Astrocyte (in vitro differentiated cells and primary cell): ENCODE measurements around the gene CMTM8. TPM values are rescaled to one million over a fixed set of nuclear protein-coding genes. Genes with fewer than 3 reads are reported as not detected.

Experiments
- DNase-seq: peaks from one replicate; pipeline ENCODE4 v3.0.0-alpha.2; 2010; ENCODE audit warnings: low read depth
- FAIRE-seq: peaks from 2 replicates; lab custom pipeline; 2011; peaks lifted over from hg19 to GRCh38; lab: Jason Lieb, UNC
- H2AFZ ChIP-seq: 2 replicates; pipeline ENCODE4 v1.6.0; 2012; ENCODE audit warnings: low read depth, low read length, inconsistent platforms
- H3K27ac ChIP-seq: 2 replicates; pipeline ENCODE4 v1.5.1; 2011; ENCODE audit warnings: low read depth, low read length, inconsistent platforms
- H3K27me3 ChIP-seq: 2 replicates; pipeline ENCODE4 v1.6.0; 2011; ENCODE audit warnings: low read length, inconsistent platforms; ENCODE audit not compliant: insufficient read depth
- H3K36me3 ChIP-seq: 2 replicates; pipeline ENCODE4 v1.5.1; 2011; ENCODE audit warnings: low read length, inconsistent platforms; ENCODE audit not compliant: insufficient read depth
- H3K4me1 ChIP-seq: 2 replicates; pipeline ENCODE4 v1.5.1; 2011; ENCODE audit warnings: low read length, inconsistent platforms; ENCODE audit not compliant: insufficient read depth
- H3K4me2 ChIP-seq: 2 replicates; pipeline ENCODE4 v1.6.0; 2012; ENCODE audit warnings: low read length, inconsistent platforms
- H3K4me3 ChIP-seq: 2 replicates; pipeline ENCODE4 v1.5.1; 2011; ENCODE audit warnings: low read depth, mild to moderate bottlenecking, low read length, inconsistent platforms; ENCODE audit not compliant: insufficient read depth
- H3K79me2 ChIP-seq: 2 replicates; pipeline ENCODE4 v1.6.0; 2012; ENCODE audit warnings: mild to moderate bottlenecking, low read length, inconsistent platforms; ENCODE audit not compliant: insufficient read depth
- H3K9ac ChIP-seq: 2 replicates; pipeline ENCODE4 v1.6.0; 2012; ENCODE audit warnings: mild to moderate bottlenecking, low read length, inconsistent platforms
- H3K9me3 ChIP-seq: 2 replicates; pipeline ENCODE4 v1.5.1; 2012; ENCODE audit warnings: low read depth, mild to moderate bottlenecking, low read length, inconsistent platforms; ENCODE audit not compliant: insufficient read depth
- H4K20me1 ChIP-seq: 2 replicates; pipeline ENCODE4 v1.6.0; 2012; ENCODE audit warnings: low read length, inconsistent platforms; ENCODE audit not compliant: insufficient read depth
- H3K27ac Mint-ChIP-seq: one replicate; pipeline ENCODE4 v1.8.0; 2021; ENCODE audit warnings: mild to moderate bottlenecking, mixed read lengths; ENCODE audit not compliant: unreplicated experiment
- H3K27me3 Mint-ChIP-seq: one replicate; pipeline ENCODE4 v1.8.0; 2021; ENCODE audit warnings: low read depth, mixed read lengths; ENCODE audit not compliant: unreplicated experiment
- H3K36me3 Mint-ChIP-seq: one replicate; pipeline ENCODE4 v1.8.0; 2021; ENCODE audit warnings: low read depth, mixed read lengths; ENCODE audit not compliant: unreplicated experiment
- H3K4me1 Mint-ChIP-seq: one replicate; pipeline ENCODE4 v1.8.0; 2021; ENCODE audit warnings: low read depth, mixed read lengths; ENCODE audit not compliant: unreplicated experiment
- H3K4me3 Mint-ChIP-seq: one replicate; pipeline ENCODE4 v1.8.0; 2021; ENCODE audit warnings: mild to moderate bottlenecking, moderate library complexity, mixed read lengths; ENCODE audit not compliant: unreplicated experiment
- H3K9me3 Mint-ChIP-seq: one replicate; pipeline ENCODE4 v1.8.0; 2021; ENCODE audit warnings: mild to moderate bottlenecking, mixed read lengths; ENCODE audit not compliant: unreplicated experiment
- CTCF ChIP-seq: IDR thresholded peaks from 2 replicates; pipeline ENCODE4 v1.5.1; 2011; ENCODE audit warnings: low read depth, mild to moderate bottlenecking, inconsistent platforms, low read length, moderate library complexity; ENCODE audit not compliant: insufficient read depth
- EZH2 ChIP-seq: IDR thresholded peaks from 2 replicates; pipeline ENCODE4 v1.6.1; 2012; ENCODE audit warnings: mild to moderate bottlenecking, low read length, inconsistent platforms; ENCODE audit not compliant: insufficient read depth
- total RNA-seq: library from RNA; stranded (reverse); gene quantifications from 2 replicates; pipeline ENCODE4 v1.2.1, GENCODE V29; 2021

Gene CMTM8
- total RNA-seq, 1 donor from 2014 or later: 1.6 TPM

GRCh38 chr3:32281570-32282106 lies 43.2 kb downstream of the CMTM8 start:
- H3K4me1 ChIP-seq: no peaks in the 10 kb centered on the region
- no peak for TF ChIP-seq CTCF
- TF ChIP-seq EZH2: no peak
- no peaks in the 10 kb centered on the region for H3K36me3 ChIP-seq
- H3K4me3 ChIP-seq: no peak overlapping the region
- DNase-seq (no peak), FAIRE-seq (no peak)
- Mint-ChIP-seq H3K27ac (no peak overlapping the region), H3K4me1 (peaks cover 2% of the 10 kb centered on the region), H3K9me3 (no peaks in the 10 kb centered on the region), H3K27me3 (no peaks in the 10 kb centered on the region), H3K4me3 (no peak overlapping the region), H3K36me3 (no peaks in the 10 kb centered on the region)
- H3K9ac ChIP-seq: no peak overlapping the region
- H4K20me1 ChIP-seq: no peaks in the 10 kb centered on the region
- no peak overlapping the region for H2AFZ ChIP-seq
- no peaks in the 10 kb centered on the region for H3K27me3 ChIP-seq
- H3K9me3 ChIP-seq: no peaks in the 10 kb centered on the region
- no peak overlapping the region for H3K4me2 ChIP-seq
- no peaks in the 10 kb centered on the region for H3K79me2 ChIP-seq
- no peak overlapping the region for H3K27ac ChIP-seq

GRCh38 chr3:32282578-32283154 lies 44.2 kb downstream of the CMTM8 start:
- Histone ChIP-seq H2AFZ (no peak overlapping the region), H4K20me1 (no peaks in the 10 kb centered on the region), H3K4me1 (no peaks in the 10 kb centered on the region), H3K36me3 (no peaks in the 10 kb centered on the region), H3K9me3 (no peaks in the 10 kb centered on the region), H3K27me3 (no peaks in the 10 kb centered on the region), H3K4me2 (no peak overlapping the region), H3K27ac (no peak overlapping the region), H3K9ac (no peak overlapping the region), H3K79me2 (no peaks in the 10 kb centered on the region), H3K4me3 (no peak overlapping the region)
- FAIRE-seq (no peak), DNase-seq (no peak)
- Mint-ChIP-seq H3K4me1 (peaks cover 2% of the 10 kb centered on the region), H3K27me3 (no peaks in the 10 kb centered on the region), H3K27ac (no peak overlapping the region), H3K4me3 (no peak overlapping the region), H3K9me3 (no peaks in the 10 kb centered on the region), H3K36me3 (no peaks in the 10 kb centered on the region)
- TF ChIP-seq EZH2 (no peak), CTCF (no peak)

- Histone ChIP-seq H3K9me3 (no peaks in the 10 kb centered on the region), H2AFZ (peak overlapping the region; percentile 20), H3K4me2 (no peak overlapping the region), H3K27ac (no peak overlapping the region), H3K9ac (no peak overlapping the region), H3K4me1 (no peaks in the 10 kb centered on the region), H4K20me1 (no peaks in the 10 kb centered on the region), H3K79me2 (no peaks in the 10 kb centered on the region), H3K27me3 (no peaks in the 10 kb centered on the region), H3K4me3 (no peak overlapping the region), H3K36me3 (no peaks in the 10 kb centered on the region)
- no peak overlapping the region for H3K27ac Mint-ChIP-seq
- FAIRE-seq: no peak
- no peaks in the 10 kb centered on the region for H3K9me3 Mint-ChIP-seq
- peaks cover under 1% of the 10 kb centered on the region for H3K4me1 Mint-ChIP-seq
- no peak overlapping the region for H3K4me3 Mint-ChIP-seq
- no peaks in the 10 kb centered on the region for H3K27me3 Mint-ChIP-seq
- DNase-seq: no peak
- TF ChIP-seq EZH2: no peak
- TF ChIP-seq CTCF: no peak
- no peaks in the 10 kb centered on the region for H3K36me3 Mint-ChIP-seq
These were observed 44.8 kb downstream of the CMTM8 start for GRCh38 chr3:32283304-32283703.
